H7 (cell line): ENCODE measurements around the gene FGD3. TPM values are rescaled to one million over a fixed set of nuclear protein-coding genes. Genes with fewer than 3 reads are reported as not detected.
"Not testable (repeated sequence)": the region's sequence is repeated elsewhere in the genome, so short reads cannot be mapped to it uniquely, and the experiment has no call there.

ENCODE experiments used
- DNase-seq: peaks from one replicate; pipeline ENCODE4 v3.0.0; 2012
- H3K27me3 ChIP-seq: 2 replicates; pipeline ENCODE4 v1.6.0; 2011; ENCODE audit warnings: mild to moderate bottlenecking, low read length; ENCODE audit not compliant: control insufficient read depth, insufficient read depth
- H3K36me3 ChIP-seq: replicated peaks from 2 replicates; pipeline ENCODE4 v1.5.1; 2011; ENCODE audit warnings: low read length; ENCODE audit not compliant: control insufficient read depth, insufficient read depth
- H3K4me3 ChIP-seq: 2 replicates; pipeline ENCODE4 v1.5.1; 2011; ENCODE audit warnings: low read depth, mild to moderate bottlenecking, control low read depth, low read length, moderate library complexity; ENCODE audit not compliant: insufficient read depth
- total RNA-seq: library from RNA; depleted of rRNA; stranded (reverse); fragments of >200 nt; shearing (Covaris generic); gene quantifications from 2 replicates; pipeline ENCODE4 v1.2.3, GENCODE V29; 2014; rRNA removed

Gene FGD3, protein sequence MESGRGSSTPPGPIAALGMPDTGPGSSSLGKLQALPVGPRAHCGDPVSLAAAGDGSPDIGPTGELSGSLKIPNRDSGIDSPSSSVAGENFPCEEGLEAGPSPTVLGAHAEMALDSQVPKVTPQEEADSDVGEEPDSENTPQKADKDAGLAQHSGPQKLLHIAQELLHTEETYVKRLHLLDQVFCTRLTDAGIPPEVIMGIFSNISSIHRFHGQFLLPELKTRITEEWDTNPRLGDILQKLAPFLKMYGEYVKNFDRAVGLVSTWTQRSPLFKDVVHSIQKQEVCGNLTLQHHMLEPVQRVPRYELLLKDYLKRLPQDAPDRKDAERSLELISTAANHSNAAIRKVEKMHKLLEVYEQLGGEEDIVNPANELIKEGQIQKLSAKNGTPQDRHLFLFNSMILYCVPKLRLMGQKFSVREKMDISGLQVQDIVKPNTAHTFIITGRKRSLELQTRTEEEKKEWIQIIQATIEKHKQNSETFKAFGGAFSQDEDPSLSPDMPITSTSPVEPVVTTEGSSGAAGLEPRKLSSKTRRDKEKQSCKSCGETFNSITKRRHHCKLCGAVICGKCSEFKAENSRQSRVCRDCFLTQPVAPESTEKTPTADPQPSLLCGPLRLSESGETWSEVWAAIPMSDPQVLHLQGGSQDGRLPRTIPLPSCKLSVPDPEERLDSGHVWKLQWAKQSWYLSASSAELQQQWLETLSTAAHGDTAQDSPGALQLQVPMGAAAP
- total RNA-seq = 1.3 and 2.4 TPM in 2 replicates

DNA sequence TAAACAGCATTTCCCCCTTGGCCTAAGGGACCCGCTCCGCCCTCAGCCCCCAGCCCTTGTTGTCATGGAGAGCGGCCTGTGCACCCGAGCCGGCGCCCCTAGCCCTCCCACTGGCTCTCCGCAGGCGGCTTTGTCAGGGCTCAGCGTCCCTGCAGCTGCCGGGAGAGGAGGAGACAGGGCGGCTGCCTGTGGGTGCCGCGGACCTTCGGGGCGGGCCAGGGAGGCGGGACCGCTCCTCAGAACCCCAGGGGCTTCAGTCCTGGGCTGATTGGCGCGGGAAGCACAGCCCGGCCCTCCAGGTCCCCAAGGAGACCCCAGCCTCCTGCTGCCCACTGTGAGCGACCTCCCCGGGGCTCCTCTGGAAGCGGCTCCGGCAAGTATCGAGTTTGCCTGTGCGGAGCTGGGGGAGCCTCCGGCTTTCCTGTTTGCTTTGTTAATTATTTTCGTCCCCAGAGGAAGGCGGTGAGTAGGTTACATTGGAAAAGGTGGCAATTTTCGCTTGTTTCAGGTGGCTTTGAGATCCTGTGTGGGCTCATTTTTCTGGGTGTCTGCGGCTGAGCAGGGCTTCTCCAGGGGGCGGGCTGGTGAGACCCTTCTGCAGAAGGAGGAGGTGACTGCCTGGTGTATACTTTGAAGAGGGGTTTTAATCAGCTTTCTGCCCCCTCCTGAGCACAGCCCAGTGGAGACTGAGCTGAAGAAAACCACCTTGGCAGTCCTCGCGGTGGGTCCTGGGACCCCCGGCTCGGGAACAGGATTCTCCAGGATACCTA lies at the start of gene FGD3:
Gene FGD3, plus strand, starts transcription at position 256 of the 770 bp plus-strand sequence. CDS start 28,734 bp downstream, outside the sequence.
- Histone ChIP-seq H3K36me3 (no peaks in the 10 kb centered on the region), H3K4me3 (peak within 1 kb of the TSS; percentile 37), H3K27me3 (peaks cover 4% of the 10 kb centered on the region)
- peak; percentile 86 for DNase-seq

DNA sequence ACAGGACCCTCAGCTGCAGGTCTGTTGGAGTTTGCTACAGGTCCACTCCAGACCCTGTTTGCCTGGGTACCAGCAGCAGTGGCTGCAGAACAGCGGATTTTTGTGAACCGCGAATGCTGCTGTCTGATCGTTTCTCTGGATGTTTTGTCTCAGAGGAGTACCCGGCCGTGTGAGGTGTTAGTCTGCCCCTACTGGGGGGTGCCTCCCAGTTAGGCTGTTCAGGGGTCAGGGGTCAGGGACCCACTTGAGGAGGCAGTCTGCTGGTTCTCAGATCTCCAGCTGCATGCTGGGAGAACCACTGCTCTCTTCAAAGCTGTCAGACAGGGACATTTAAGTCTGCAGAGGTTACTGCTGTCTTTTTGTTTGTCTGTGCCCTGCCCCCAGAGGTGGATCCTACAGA lies 42.2 kb upstream of the FGD3 start:
- H3K36me3 ChIP-seq, DNase-seq, H3K27me3 ChIP-seq, H3K4me3 ChIP-seq: not testable (repeated sequence)

DNA sequence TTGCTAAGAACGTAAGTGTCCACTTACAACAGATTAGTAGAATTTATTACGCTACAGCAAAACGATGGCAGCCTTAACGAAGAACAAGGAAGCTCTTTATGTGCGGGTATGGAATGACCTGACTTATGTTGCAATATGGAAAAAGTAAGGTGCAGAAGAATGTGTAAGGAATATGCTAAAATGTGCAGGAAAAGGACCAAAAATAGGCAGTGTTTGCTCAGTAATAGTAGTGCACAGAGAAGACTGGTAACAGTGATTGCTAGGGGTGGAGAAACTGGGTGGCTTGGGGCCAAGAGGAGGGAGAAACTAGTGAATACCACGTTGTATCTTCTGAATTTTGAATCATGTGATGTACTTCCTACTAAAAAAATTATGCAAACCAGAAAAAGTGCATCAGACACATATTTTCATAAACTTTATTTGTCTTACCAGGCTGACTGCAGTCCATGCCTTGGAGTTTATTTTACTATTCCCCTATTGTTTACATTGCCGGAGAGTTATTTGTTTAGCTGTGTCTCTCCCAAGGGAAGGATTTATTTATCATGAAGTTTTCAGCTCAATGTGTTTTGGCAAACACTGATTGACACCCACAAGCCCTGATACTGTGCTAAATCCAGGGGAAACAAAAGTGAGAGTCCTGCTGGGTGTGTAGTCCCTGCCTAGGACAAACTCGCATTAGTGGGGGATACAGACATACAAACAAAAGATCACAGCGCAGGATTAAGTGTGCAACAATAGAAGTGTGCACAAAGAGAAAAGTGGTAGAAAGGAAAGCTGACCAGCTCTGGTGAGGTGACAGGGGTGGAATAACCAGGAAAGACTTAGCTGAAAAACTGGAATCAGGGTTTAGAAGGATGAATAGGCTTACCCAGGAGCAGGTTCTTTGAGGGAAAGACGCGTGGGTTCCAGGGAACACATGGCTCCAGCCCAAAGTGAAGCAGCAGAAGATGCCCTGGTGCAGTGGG lies 35.5 kb upstream of the FGD3 start:
- no peak for DNase-seq
- no peaks in the 10 kb centered on the region for H3K36me3 ChIP-seq
- no peaks in the 10 kb centered on the region; the same call in 1 of the 2 replicates for H3K27me3 ChIP-seq
- no peak overlapping the region for H3K4me3 ChIP-seq

DNA sequence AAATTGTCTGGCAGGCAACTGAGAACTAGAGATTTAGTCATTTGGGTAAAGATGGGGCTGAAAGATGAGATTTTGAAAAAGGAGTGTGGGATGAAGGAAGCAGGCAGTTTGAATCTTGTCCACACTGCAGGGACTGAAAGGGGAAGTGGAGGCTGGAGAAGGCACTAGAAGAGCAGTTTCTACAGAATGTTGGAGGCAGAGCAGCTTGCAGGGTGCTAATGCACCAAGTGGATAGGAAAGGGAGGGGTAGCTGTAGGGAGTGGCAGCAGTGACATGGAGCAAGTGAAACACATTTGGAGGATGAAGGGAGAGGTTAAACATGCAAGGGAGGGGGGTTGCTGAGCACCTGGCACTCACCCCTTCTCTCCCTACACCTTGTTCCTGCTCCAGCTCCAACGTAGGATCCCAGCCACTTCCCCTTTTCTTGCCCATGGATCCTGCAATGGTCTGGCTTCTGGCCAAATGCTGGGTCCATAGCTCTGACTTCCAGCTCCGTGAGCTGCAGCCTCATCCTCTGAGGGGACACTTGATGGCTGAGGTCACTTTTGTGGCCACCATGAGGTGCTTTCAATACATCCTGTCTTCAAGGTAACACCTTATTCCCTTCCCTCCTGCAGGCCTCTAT lies 30.0 kb upstream of the FGD3 start:
- Histone ChIP-seq H3K4me3 (no peak overlapping the region), H3K27me3 (no peaks in the 10 kb centered on the region; the same call in 1 of the 2 replicates), H3K36me3 (no peaks in the 10 kb centered on the region)
- DNase-seq = no peak

DNA sequence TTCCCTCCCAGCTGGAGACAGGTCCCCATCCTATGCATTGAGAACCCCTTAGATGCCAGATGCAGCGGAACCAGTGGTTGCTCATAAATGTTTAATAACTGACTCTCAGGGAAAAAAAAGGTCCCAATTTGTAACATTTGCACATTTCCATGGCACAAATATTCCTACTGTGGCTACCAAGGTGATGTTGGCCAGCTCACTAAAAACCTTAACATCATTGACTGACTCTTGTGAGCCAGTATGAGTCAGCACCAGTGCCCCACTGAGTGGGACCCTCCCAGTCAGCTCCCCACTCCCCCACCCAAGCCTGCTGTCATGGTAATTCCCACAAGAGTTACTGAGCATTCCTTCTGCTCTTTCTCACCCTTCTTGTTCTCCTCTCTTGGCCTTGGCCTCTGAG lies 26.9 kb upstream of the FGD3 start:
- Histone ChIP-seq H3K4me3 (no peak overlapping the region), H3K36me3 (no peaks in the 10 kb centered on the region), H3K27me3 (no peaks in the 10 kb centered on the region)
- DNase-seq = no peak

DNA sequence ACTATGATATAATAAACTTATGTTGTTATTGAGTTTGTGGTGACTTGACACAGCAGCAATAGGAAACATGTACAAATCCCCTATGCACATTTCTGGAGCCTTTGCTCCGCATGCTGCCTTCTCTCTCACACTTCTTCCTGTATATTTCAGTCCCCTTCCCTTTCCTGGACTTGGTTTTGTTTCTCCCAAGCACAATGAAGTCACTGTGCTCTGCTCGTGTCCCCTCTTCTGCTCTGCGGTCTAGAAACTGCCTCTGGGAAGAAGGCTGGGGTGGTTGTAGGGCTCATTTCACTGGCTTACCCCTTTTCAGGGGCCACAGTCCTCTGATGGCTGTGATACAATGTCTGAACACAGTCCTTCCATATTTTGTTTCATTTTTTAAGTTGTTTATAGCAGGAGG lies 15.7 kb upstream of the FGD3 start:
- Histone ChIP-seq H3K27me3 (no peaks in the 10 kb centered on the region), H3K4me3 (no peak overlapping the region)
- no peak for DNase-seq

DNA sequence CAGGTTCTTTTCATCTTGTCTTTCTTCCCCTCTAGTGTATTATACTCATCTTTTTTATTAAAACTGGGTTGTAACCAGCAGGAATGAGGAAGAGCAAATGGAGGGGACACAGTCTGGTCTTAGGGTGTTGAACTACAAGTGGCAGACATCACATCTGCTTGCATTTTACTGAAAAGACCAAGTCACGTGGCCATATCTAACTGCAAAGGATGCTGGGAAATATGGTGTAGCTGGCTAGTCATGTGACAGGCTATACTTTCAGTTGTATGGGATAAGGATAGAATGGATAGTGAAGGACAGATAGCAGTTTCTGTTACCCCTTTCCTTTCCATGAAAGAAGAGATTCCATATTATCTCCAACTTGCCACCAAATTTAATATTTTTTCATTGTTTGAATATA lies 13.0 kb upstream of the FGD3 start:
- no peak for DNase-seq
- Histone ChIP-seq H3K27me3 (no peaks in the 10 kb centered on the region), H3K36me3 (no peaks in the 10 kb centered on the region), H3K4me3 (no peak overlapping the region)

More for the DNA sequence above, 15.7 kb upstream of the FGD3 start:
- no peaks in the 10 kb centered on the region for H3K36me3 ChIP-seq

DNA sequence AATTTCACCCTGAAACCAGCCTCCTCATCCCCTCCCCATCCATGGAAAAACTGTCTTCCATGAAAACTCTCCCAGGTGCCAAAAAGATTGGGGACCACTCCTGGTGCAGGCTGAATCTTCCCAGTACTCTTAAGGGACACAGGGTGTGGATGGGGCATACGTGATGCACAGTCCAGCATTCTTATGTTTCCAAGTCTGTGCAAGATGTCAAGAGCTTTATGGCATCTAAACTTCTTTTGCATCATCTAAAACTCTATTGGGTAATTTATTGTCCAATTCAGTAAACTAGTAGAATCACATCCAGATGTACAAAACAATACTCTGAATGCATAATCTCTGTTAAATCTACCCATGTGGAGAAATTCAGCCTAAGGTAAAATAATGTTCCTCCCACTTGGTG lies 9.3 kb upstream of the FGD3 start:
- no peaks in the 10 kb centered on the region for H3K27me3 ChIP-seq
- no peak overlapping the region for H3K4me3 ChIP-seq
- no peaks in the 10 kb centered on the region for H3K36me3 ChIP-seq
- DNase-seq = no peak

DNA sequence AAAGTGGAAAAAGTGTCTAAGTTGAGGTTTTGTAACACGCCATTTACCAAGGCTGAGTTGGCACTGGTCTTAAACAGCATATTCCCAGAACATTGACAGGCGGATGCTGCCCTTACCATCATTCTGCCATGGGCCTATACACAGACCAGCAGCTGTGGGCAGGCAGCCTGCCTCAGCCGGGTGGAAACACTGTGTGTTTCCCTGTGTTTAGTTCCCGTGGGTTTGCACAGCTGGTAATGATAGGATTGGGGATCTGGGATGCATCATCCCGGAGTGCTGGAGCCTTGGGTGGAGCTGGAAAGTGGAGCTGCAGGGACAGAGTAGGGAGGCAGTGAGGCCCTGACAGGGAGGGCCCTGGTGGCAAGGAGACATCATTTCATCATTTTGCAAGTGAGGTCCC lies 5.5 kb upstream of the FGD3 start:
- H3K27me3 ChIP-seq = no peaks in the 10 kb centered on the region; the same call in 1 of the 2 replicates
- no peaks in the 10 kb centered on the region for H3K36me3 ChIP-seq
- DNase-seq = no peak
- no peak overlapping the region for H3K4me3 ChIP-seq

DNA sequence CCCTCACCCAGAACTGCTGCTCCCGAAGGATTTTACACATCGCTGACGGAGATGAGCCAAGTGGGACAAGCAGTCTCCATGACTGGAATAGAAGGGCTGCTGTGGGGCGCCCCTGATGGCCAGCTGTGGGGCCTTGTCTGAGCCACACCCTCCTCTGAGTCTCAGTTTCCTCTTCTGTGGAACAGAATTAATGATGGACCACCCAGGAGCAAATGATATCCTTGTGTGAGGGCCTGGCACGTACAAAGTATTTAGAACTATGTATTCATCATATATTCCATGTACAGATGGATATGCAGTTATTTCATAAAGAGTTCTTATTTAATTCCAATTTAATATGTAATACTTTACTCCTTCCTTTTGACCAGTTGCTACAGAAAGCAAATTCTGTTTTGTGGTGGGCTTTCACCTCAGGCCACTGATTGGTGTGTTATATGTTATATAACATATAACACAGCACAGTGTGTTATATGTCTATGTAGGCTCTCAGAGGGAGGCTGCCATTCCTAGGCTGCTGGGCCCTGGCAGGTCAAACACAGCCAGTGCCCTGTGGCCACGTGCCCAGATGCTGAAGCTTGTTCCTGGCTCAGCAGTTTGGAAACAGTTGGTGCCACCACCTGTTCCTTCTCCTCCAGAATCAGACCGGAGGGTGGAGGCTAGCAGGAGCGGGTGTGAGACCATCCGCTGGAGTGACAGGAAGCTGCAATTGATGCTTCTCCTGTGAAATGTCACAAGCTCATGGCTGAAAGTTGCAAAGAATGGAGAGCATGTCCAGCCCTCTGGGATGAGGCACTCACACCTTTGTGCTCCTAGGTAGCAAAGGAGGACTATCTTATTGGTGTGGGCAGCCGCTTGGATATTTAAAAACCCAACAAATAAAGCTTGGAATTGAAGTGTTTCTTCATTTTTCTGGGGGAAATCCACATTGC lies 4.4 kb upstream of the FGD3 start:
- peaks cover 4% of the 10 kb centered on the region for H3K27me3 ChIP-seq
- no peak for DNase-seq
- no peaks in the 10 kb centered on the region for H3K36me3 ChIP-seq
- no peak overlapping the region for H3K4me3 ChIP-seq

DNA sequence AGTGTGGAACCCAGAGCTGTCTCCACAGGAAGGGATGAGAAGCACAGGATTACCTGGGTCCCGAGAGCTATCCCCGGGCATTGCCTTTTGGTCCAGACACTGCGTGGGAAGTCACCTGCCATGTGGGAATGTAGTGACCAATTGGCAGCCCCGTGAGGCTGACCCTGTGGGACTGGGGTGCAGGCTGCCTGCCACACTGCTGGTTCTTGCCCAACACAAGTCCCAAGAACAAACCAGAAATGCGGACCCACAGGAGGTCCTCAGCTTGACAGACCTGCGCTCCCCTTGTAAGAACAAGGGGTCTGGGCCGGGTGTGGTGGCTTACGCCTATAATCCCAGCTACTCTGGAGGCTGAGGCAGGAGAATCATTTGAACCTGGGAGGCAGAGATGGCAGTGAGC lies 2.4 kb upstream of the FGD3 start:
- Histone ChIP-seq H3K4me3 (no peak overlapping the region), H3K36me3 (no peaks in the 10 kb centered on the region), H3K27me3 (peaks cover 4% of the 10 kb centered on the region)
- DNase-seq = no peak

DNA sequence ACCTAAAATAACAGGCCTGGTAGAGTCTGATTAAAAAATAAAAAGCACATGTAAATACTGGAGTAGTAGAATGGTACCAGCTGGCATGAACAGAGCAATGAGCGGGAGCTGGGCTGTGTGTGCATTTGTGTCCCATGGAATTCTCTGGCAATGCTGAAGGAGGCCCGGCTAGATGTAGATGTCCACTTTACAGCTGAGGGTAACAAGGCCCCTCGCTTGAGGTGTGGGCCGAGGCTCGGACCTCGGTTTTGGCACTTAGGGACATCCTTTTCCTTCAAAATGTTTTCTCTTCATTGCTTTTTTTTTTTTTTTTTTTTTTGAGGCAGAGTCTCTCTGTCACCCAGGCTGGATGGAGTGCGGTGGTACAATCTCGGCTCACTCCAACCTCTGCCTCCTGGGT lies 1.5 kb upstream of the FGD3 start:
- peaks cover 4% of the 10 kb centered on the region for H3K27me3 ChIP-seq
- no peak for DNase-seq
- H3K4me3 ChIP-seq = no peak overlapping the region
- H3K36me3 ChIP-seq = no peaks in the 10 kb centered on the region
